Endothelial cell of umbilical vein (primary cell): ENCODE data around the gene SLCO2B1. TPM values are rescaled to one million over a fixed set of nuclear protein-coding genes. Genes with fewer than 3 reads are reported as not detected.

Experiments
- BruUV-seq: library from RNA; stranded (reverse); fragments of 400-500 nt; replicated peaks from 2 replicates; lab custom pipeline; 2021; lab: Mats Ljungman, UMichigan
- CTCF ChIA-PET: fragments of 300-600, 350-600 bp; sonication (Branson Sonifier 250); formaldehyde crosslinking; loops from one replicate; lab custom pipeline; 2021; ENCODE audit warnings: antibody characterized with exemption, inconsistent platforms; lab: Charles Lee
- POLR2A ChIA-PET: fragments of 300-600, 350-600 bp; sonication (Branson Sonifier 250); formaldehyde crosslinking; loops from one replicate; lab custom pipeline; 2021; ENCODE audit warnings: antibody characterized with exemption, inconsistent platforms; lab: Charles Lee
- DNase-seq: peaks from one replicate; pipeline ENCODE4 v3.0.0-alpha.2; 2011; ENCODE audit warnings: low read depth, low spot score
- FAIRE-seq: peaks from 2 replicates; lab custom pipeline; 2011; peaks lifted over from hg19 to GRCh38; lab: Jason Lieb, UNC
- H2AFZ ChIP-seq: 2 replicates; pipeline ENCODE4 v1.6.0; 2012; ENCODE audit warnings: low read depth, low read length, control low read depth, inconsistent platforms
- H3K27ac ChIP-seq: 2 replicates; pipeline ENCODE4 v1.5.1; 2011; ENCODE audit warnings: low read depth, mild to moderate bottlenecking, control low read depth, low read length, moderate library complexity; ENCODE audit not compliant: insufficient read depth
- H3K27me3 ChIP-seq, 2 experiments: 2 replicates each; pipeline versions ENCODE4 v1.6.0 to v1.6.1; 2011; ENCODE audit warnings: low read length in 2 of 2, mixed read lengths in 1 of 2; ENCODE audit not compliant: control insufficient read depth in 2 of 2, insufficient read depth in 2 of 2
- H3K36me3 ChIP-seq, 2 experiments: 2 replicates in 1 of 2; 3 replicates in 1 of 2; pipeline ENCODE4 v1.5.1; 2011; ENCODE audit warnings: low read length in 2 of 2, mild to moderate bottlenecking in 1 of 2, moderate library complexity in 1 of 2; ENCODE audit not compliant: control insufficient read depth in 2 of 2, insufficient read depth in 2 of 2; ENCODE audit errors: extremely low read depth in 1 of 2
- H3K4me1 ChIP-seq: 3 replicates; pipeline ENCODE4 v1.5.1; 2011; ENCODE audit warnings: mild to moderate bottlenecking, low read length; ENCODE audit not compliant: control insufficient read depth, insufficient read depth; ENCODE audit errors: extremely low read depth
- H3K4me2 ChIP-seq: 2 replicates; pipeline ENCODE4 v1.6.1; 2011; ENCODE audit warnings: low read length, control low read depth, mixed read lengths; ENCODE audit not compliant: insufficient read depth
- H3K4me3 ChIP-seq, 3 experiments: fragments of 200-600 bp in 1 of 3; sonication (generic), shearing (Covaris generic) in 1 of 3; replicated peaks in 1 of 3; 2 replicates each; pipeline ENCODE4 v1.5.1; 2011 to 2016; ENCODE audit warnings: control low read depth in 3 of 3, low read length in 3 of 3, mild to moderate bottlenecking in 2 of 3, inconsistent platforms in 1 of 3, low read depth in 1 of 3, moderate library complexity in 1 of 3; ENCODE audit not compliant: insufficient read depth in 1 of 3
- H3K79me2 ChIP-seq: 2 replicates; pipeline ENCODE4 v1.6.0; 2012; ENCODE audit warnings: low read length, inconsistent platforms; ENCODE audit not compliant: control insufficient read depth, insufficient read depth
- H3K9ac ChIP-seq: replicated peaks from 2 replicates; pipeline ENCODE3; 2011; ENCODE audit warnings: low read length, control low read depth; ENCODE audit not compliant: insufficient read depth; ENCODE audit errors: extremely low read depth
- H3K9me1 ChIP-seq: replicated peaks from 3 replicates; pipeline ENCODE4 v1.6.0; 2011; ENCODE audit warnings: mild to moderate bottlenecking, low read length; ENCODE audit not compliant: control insufficient read depth, insufficient read depth; ENCODE audit errors: extremely low read depth
- H3K9me3 ChIP-seq: replicated peaks from 2 replicates; pipeline ENCODE4 v1.5.1; 2012; ENCODE audit warnings: low read length, inconsistent platforms; ENCODE audit not compliant: control insufficient read depth, insufficient read depth
- H4K20me1 ChIP-seq: replicated peaks from 2 replicates; pipeline ENCODE3; 2011; ENCODE audit warnings: mild to moderate bottlenecking, low read length; ENCODE audit not compliant: control insufficient read depth, insufficient read depth; ENCODE audit errors: extremely low read depth
- EZH2 ChIP-seq: IDR thresholded peaks from 2 replicates; pipeline ENCODE4 v1.6.1; 2012; ENCODE audit warnings: borderline replicate concordance, low read depth, mild to moderate bottlenecking, moderate library complexity, low read length, inconsistent platforms; ENCODE audit not compliant: severe bottlenecking
- GATA2 ChIP-seq: IDR thresholded peaks from 2 replicates; pipeline ENCODE4 v1.7.0; 2011; ENCODE audit warnings: low read depth, mild to moderate bottlenecking, moderate library complexity, mixed read lengths, low read length; ENCODE audit not compliant: insufficient read length, insufficient read depth
- JUN ChIP-seq: IDR thresholded peaks from 2 replicates; pipeline ENCODE4 v1.6.1; 2011; ENCODE audit warnings: borderline replicate concordance, low read depth; ENCODE audit not compliant: insufficient read length, insufficient read depth
- MYC ChIP-seq: IDR thresholded peaks from one replicate; pipeline ENCODE4 v1.6.1; 2011; ENCODE audit warnings: mild to moderate bottlenecking, low read depth, low read length
- POLR2AphosphoS5 ChIP-seq: IDR thresholded peaks from 2 replicates; pipeline ENCODE4 v1.6.1; 2012; ENCODE audit warnings: low read depth, mild to moderate bottlenecking, control low read depth, low read length, moderate library complexity; ENCODE audit not compliant: insufficient read depth
- dilution Hi-C: fragments of 300-500 bp; cut with MboI; formaldehyde crosslinking; loops from one replicate; pipeline ENCODE4 v1.15.0; 2019; ENCODE audit warnings: low sequenced_read_pairs; ENCODE audit not compliant: extremely low pct_ligation_motif_present
- intact Hi-C: fragments of 100-400 bp; cut with micrococcal nuclease; formaldehyde crosslinking; loops from one replicate; pipeline ENCODE4 v1.10.0; 2022
- polyA plus RNA-seq, 4 experiments: library from polyadenylated mRNA; depleted of rRNA in 3 of 4; stranded (reverse) in 3 of 4; unstranded in 1 of 4; fragments of >200 nt; gene quantifications; 2 replicates each; pipeline versions ENCODE4 v1.2.1 to v1.2.3, GENCODE V29; 2011 to 2012; ENCODE audit warnings: missing spikeins in 1 of 4
- total RNA-seq: library from RNA; stranded (reverse); gene quantifications from 2 replicates; pipeline ENCODE4 v1.2.3, GENCODE V29; 2021

SLCO2B1 gene
- total and polyA plus RNA-seq, 2 donors (not counting 3 experiments of a cell fraction or from before 2014, with no cell fraction given): 0.04 TPM; not detected in 1

DNA sequence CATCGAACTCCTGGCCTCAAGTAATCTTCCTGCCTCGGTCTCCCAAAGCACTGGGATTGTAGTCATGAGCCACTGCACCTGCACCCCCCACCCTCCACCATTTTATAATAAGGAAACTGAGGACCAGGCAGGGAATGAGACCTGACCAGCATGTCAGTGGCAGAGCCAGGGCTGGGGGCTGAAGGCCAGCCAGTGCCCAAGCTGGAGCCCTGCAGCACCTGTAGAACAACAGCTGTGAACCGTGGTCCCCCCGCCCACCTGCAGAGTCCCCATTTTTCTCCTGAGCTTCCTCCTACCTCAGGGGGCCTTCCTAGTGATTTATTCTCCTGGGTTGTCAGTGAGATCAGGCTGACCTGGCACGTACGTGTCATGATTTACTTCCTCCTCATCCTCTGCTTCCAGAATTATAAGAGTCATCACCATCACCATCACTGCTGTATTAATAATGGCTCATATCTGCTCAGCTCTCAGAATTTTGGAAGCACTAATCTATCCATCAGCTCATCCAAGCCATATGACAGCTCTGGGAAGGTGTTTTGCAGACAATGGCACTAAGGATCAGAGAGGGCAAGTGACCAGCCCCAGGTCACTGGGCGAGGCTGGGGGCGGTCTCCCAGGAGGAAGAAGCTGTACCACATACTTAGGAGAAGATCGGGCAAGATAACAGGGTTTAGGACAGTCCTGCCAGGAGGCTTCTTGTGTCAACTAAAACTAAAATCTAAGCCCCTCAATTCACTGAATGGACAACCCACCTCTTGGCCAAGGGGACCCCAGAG is 5.5 kb upstream of the SLCO2B1 start:
- Histone ChIP-seq H3K9me3 (no peaks in the 10 kb centered on the region), H3K4me1 (peaks cover 16% of the 10 kb centered on the region), H3K27me3 (peaks cover 3 to 16% of the 10 kb centered on the region in 2 experiments), H3K9me1 (no peaks in the 10 kb centered on the region), H3K27ac (no peak overlapping the region), H2AFZ (no peak overlapping the region), H3K9ac (no peak overlapping the region), H3K4me2 (no peak overlapping the region), H3K79me2 (no peaks in the 10 kb centered on the region), H4K20me1 (no peaks in the 10 kb centered on the region), H3K4me3 (no peak overlapping the region), H3K36me3 (no peaks in the 10 kb centered on the region)
- FAIRE-seq (no peak), DNase-seq (no peak)
- ChIA-PET POLR2A (interaction anchor here (1.0 kb wide), 1 partner anchor 60 kb away, joined by 3 read pairs; no protein-coding TSS in a partner anchor), CTCF (interaction anchor here (0.7 to 15.2 kb wide), 21 partner anchors 9 to 587 kb away, joined by 3 to 1202 read pairs (median 5); partner anchors contain the start of gene TPBGL)
- intact Hi-C loops: no loop called here
- BruUV-seq: no TSS peak
- TF ChIP-seq GATA2: no peak
- dilution Hi-C loops: no loop called here

- dilution Hi-C loops: no loop called here
- FAIRE-seq: no peak
- POLR2A ChIA-PET: no interaction called here
Observed at GRCh38 chr11:75145972-75146519, 4.9 kb upstream of the SLCO2B1 start.

More at GRCh38 chr11:75145972-75146519, 4.9 kb upstream of the SLCO2B1 start:
- peak; percentile 26 for TF ChIP-seq EZH2
- no peak for TF ChIP-seq POLR2AphosphoS5
- no peak for TF ChIP-seq JUN
- no peak for TF ChIP-seq MYC
- Histone ChIP-seq H3K4me3 (no peak overlapping the region), H3K79me2 (no peaks in the 10 kb centered on the region), H3K4me1 (peaks cover 16% of the 10 kb centered on the region), H3K9me1 (no peaks in the 10 kb centered on the region), H3K9ac (no peak overlapping the region), H3K27me3 (peaks cover 3 to 21% of the 10 kb centered on the region in 2 experiments), H2AFZ (no peak overlapping the region), H3K36me3 (no peaks in the 10 kb centered on the region), H3K27ac (no peak overlapping the region), H4K20me1 (no peaks in the 10 kb centered on the region), H3K4me2 (no peak overlapping the region), H3K9me3 (no peaks in the 10 kb centered on the region)
- CTCF ChIA-PET: interaction anchor here (1.1 to 15.2 kb wide), 9 partner anchors 8 to 103 kb away, joined by 3 to 1202 read pairs (median 23); partner anchors contain the start of gene TPBGL
- no peak for DNase-seq
- no TSS peak for BruUV-seq
- intact Hi-C loops: no loop called here
